Panc1 (cell line): ENCODE results near the gene RAP1GAP.

ENCODE experiments used
- POLR2AphosphoS5 ChIP-seq: IDR thresholded peaks from 2 replicates; pipeline ENCODE4 v1.6.1; 2012; ENCODE audit warnings: mild to moderate bottlenecking, low read depth, low read length, moderate library complexity
- TCF7L2 ChIP-seq: IDR thresholded peaks from 2 replicates; pipeline ENCODE4 v1.6.1; 2011; ENCODE audit warnings: mild to moderate bottlenecking, low read depth, low read length, inconsistent platforms
- TF ChIP-seq, protein P1 (sequence below): fragments of 450-650 bp; IDR thresholded peaks from 2 replicates; pipeline ENCODE4 v1.5.1; 2017; ENCODE audit warnings: mild to moderate bottlenecking

DNA sequence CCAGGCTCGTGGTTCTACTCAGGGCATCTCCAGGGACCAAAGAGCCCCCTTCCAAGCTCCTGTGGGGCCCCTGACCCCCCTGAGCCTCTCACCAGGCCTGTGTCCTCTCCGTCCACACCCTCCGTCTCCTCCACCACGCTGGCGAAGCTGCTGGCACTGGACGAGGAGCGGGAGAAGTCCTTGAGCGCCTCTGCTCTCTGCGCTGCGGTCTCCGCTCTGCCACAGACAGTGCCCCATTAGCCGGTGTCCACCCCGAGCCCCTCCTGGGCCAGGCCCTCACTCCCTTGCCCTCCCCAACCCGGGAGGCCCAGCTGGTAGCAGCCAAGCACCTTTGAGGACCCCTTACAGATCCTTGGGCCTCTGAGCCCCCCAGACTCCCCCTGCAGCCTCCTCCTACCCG, 69.8 kb downstream of the RAP1GAP start:
- no peak for TF ChIP-seq POLR2AphosphoS5
- TF ChIP-seq TCF7L2 = no peak
- TF ChIP-seq, protein P1, sequence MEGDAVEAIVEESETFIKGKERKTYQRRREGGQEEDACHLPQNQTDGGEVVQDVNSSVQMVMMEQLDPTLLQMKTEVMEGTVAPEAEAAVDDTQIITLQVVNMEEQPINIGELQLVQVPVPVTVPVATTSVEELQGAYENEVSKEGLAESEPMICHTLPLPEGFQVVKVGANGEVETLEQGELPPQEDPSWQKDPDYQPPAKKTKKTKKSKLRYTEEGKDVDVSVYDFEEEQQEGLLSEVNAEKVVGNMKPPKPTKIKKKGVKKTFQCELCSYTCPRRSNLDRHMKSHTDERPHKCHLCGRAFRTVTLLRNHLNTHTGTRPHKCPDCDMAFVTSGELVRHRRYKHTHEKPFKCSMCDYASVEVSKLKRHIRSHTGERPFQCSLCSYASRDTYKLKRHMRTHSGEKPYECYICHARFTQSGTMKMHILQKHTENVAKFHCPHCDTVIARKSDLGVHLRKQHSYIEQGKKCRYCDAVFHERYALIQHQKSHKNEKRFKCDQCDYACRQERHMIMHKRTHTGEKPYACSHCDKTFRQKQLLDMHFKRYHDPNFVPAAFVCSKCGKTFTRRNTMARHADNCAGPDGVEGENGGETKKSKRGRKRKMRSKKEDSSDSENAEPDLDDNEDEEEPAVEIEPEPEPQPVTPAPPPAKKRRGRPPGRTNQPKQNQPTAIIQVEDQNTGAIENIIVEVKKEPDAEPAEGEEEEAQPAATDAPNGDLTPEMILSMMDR = no peak
